Stimulated activated memory B cell treated with anti-CD40 and anti-IgM and Interleukin-4, amounts not matched to agents 10 μg/mL and 1 μg/mL and 100 μg/mL, for 72 hours (primary cell): ENCODE data around the gene KHNYN.

ENCODE experiments used
- ATAC-seq: fragments of 150-1000 bp; cut with Tn5 transposase; 2 replicates; pipeline ENCODE4 v1.10.0; 2021
- H3K27ac Mint-ChIP-seq: one replicate; pipeline ENCODE4 v1.8.0; 2022; ENCODE audit warnings: mild to moderate bottlenecking, mixed read lengths
- H3K27me3 Mint-ChIP-seq: one replicate; pipeline ENCODE4 v1.8.0; 2022; ENCODE audit warnings: mixed read lengths
- H3K36me3 Mint-ChIP-seq: one replicate; pipeline ENCODE4 v1.8.0; 2022; ENCODE audit warnings: mixed read lengths
- H3K4me1 Mint-ChIP-seq: one replicate; pipeline ENCODE4 v1.8.0; 2022; ENCODE audit warnings: mixed read lengths
- H3K4me3 Mint-ChIP-seq: one replicate; pipeline ENCODE4 v1.8.0; 2022; ENCODE audit warnings: mild to moderate bottlenecking, moderate library complexity, mixed read lengths
- H3K9me3 Mint-ChIP-seq: one replicate; pipeline ENCODE4 v1.8.0; 2022; ENCODE audit warnings: mixed read lengths

The KHNYN gene

GRCh38 chr14:24411443-24412389, 18.0 kb upstream of the KHNYN start:
- H3K4me3 Mint-ChIP-seq = no peak overlapping the region
- peak; percentile 57 for ATAC-seq
- H3K27me3 Mint-ChIP-seq = peaks cover 52% of the 10 kb centered on the region
- no peaks in the 10 kb centered on the region for H3K9me3 Mint-ChIP-seq
- no peaks in the 10 kb centered on the region for H3K36me3 Mint-ChIP-seq
- no peak overlapping the region for H3K27ac Mint-ChIP-seq
- no peaks in the 10 kb centered on the region for H3K4me1 Mint-ChIP-seq

- no peak overlapping the region for H3K27ac Mint-ChIP-seq
- no peaks in the 10 kb centered on the region for H3K36me3 Mint-ChIP-seq
- no peak for ATAC-seq
- H3K4me1 Mint-ChIP-seq = no peaks in the 10 kb centered on the region
- H3K27me3 Mint-ChIP-seq = peaks cover 48% of the 10 kb centered on the region
- no peaks in the 10 kb centered on the region for H3K9me3 Mint-ChIP-seq
- H3K4me3 Mint-ChIP-seq = no peak overlapping the region
These were observed 15.7 kb upstream of the KHNYN start for GRCh38 chr14:24414077-24414476.

- H3K27me3 Mint-ChIP-seq = peaks cover 52% of the 10 kb centered on the region
- H3K36me3 Mint-ChIP-seq = no peaks in the 10 kb centered on the region
These were observed 14.9 kb upstream of the KHNYN start for GRCh38 chr14:24414732-24415420.

GRCh38 chr14:24415421-24416253, 14.1 kb upstream of the KHNYN start:
- Mint-ChIP-seq H3K36me3 (no peaks in the 10 kb centered on the region), H3K9me3 (no peaks in the 10 kb centered on the region), H3K27me3 (peaks cover 52% of the 10 kb centered on the region), H3K27ac (no peak overlapping the region), H3K4me3 (no peak overlapping the region), H3K4me1 (no peaks in the 10 kb centered on the region)
- no peak for ATAC-seq

More at GRCh38 chr14:24414732-24415420, 14.9 kb upstream of the KHNYN start:
- Mint-ChIP-seq H3K27ac (no peak overlapping the region), H3K4me3 (no peak overlapping the region), H3K9me3 (no peaks in the 10 kb centered on the region), H3K4me1 (no peaks in the 10 kb centered on the region)
- ATAC-seq = peak; percentile 44

DNA sequence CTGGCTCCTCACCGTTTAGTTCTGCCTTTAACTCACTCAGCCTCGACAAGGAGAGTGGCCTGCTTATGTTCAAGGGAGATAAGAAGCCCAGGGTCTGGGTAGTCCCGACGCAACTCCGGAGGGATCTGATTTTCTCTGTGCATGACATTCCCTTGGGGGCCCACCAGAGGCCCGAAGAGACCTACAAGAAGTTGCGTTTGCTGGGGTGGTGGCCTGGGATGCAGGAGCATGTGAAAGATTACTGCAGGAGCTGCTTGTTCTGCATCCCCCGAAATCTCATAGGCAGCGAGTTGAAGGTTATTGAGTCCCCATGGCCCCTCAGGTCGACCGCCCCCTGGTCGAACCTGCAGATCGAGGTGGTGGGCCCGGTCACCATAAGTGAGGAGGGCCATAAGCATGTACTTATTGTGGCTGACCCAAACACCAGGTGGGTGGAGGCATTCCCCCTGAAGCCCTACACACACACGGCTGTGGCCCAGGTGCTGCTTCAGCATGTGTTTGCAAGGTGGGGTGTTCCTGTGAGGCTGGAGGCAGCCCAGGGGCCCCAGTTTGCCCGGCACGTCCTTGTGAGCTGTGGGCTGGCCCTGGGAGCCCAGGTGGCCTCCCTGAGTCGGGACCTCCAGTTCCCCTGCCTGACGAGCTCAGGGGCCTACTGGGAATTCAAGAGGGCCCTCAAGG, 13.4 kb upstream of the KHNYN start:
- Mint-ChIP-seq H3K27me3 (peaks cover 52% of the 10 kb centered on the region), H3K36me3 (no peaks in the 10 kb centered on the region), H3K9me3 (no peaks in the 10 kb centered on the region), H3K27ac (no peak overlapping the region), H3K4me1 (no peaks in the 10 kb centered on the region), H3K4me3 (no peak overlapping the region)
- no peak for ATAC-seq

DNA sequence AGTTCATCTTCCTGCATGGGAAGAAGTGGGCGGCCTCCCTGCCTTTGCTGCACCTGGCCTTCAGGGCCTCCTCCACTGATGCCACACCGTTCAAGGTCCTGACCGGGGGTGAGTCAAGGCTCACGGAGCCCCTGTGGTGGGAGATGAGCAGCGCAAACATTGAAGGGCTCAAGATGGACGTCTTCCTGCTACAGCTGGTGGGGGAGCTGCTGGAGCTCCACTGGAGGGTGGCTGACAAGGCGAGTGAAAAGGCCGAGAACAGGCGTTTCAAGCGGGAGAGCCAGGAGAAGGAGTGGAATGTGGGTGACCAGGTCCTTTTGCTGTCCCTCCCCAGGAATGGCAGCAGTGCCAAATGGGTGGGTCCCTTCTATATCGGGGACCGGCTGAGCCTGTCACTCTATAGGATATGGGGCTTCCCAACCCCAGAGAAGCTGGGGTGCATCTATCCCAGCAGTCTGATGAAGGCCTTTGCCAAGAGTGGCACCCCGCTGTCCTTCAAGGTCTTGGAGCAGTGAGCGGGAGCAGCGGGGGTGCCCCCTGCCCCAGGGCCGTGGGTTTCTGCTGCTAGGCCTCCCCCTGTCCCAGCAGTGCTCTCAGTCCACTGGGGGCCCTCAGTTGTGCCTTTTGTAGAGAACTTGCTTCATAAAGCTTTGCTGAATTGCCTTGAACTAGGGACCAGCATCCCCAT, 12.7 kb upstream of the KHNYN start:
- Mint-ChIP-seq H3K4me3 (no peak overlapping the region), H3K36me3 (no peaks in the 10 kb centered on the region), H3K27me3 (peaks cover 52% of the 10 kb centered on the region), H3K9me3 (no peaks in the 10 kb centered on the region), H3K4me1 (no peaks in the 10 kb centered on the region), H3K27ac (no peak overlapping the region)
- no peak for ATAC-seq

GRCh38 chr14:24417832-24418491, 11.8 kb upstream of the KHNYN start:
- no peak overlapping the region for H3K27ac Mint-ChIP-seq
- peaks cover 52% of the 10 kb centered on the region for H3K27me3 Mint-ChIP-seq
- H3K9me3 Mint-ChIP-seq = no peaks in the 10 kb centered on the region
- H3K36me3 Mint-ChIP-seq = no peaks in the 10 kb centered on the region
- H3K4me3 Mint-ChIP-seq = no peak overlapping the region
- H3K4me1 Mint-ChIP-seq = no peaks in the 10 kb centered on the region
- ATAC-seq = no peak

- Mint-ChIP-seq H3K4me3 (no peak overlapping the region), H3K36me3 (no peaks in the 10 kb centered on the region), H3K9me3 (no peaks in the 10 kb centered on the region), H3K27me3 (peaks cover 52% of the 10 kb centered on the region), H3K27ac (no peak overlapping the region), H3K4me1 (no peaks in the 10 kb centered on the region)
- ATAC-seq = no peak
These were observed 11.3 kb upstream of the KHNYN start for GRCh38 chr14:24418492-24418873.

DNA sequence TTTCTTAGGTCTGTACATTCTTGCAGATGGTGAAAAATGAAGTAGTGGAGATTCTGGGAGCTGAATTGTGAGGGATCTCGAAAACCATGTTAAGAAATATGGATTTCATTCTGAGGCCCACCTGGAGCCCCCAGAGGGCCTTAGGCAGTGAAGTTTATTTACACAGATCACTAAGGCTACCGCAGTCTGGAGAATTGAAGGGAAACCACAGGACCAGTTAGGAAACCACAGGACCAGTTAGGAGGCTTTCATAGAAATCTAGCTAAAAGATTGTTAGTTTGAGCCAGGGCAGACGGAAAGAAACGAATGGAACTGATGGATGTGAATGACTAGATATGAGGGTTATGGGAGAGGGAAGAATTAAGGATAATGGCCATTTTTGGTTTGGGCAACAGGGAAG, 7.5 kb upstream of the KHNYN start:
- ATAC-seq = no peak
- Mint-ChIP-seq H3K36me3 (peaks cover 5% of the 10 kb centered on the region), H3K4me1 (no peaks in the 10 kb centered on the region), H3K27ac (no peak overlapping the region), H3K27me3 (peaks cover 17% of the 10 kb centered on the region), H3K4me3 (no peak overlapping the region), H3K9me3 (no peaks in the 10 kb centered on the region)

DNA sequence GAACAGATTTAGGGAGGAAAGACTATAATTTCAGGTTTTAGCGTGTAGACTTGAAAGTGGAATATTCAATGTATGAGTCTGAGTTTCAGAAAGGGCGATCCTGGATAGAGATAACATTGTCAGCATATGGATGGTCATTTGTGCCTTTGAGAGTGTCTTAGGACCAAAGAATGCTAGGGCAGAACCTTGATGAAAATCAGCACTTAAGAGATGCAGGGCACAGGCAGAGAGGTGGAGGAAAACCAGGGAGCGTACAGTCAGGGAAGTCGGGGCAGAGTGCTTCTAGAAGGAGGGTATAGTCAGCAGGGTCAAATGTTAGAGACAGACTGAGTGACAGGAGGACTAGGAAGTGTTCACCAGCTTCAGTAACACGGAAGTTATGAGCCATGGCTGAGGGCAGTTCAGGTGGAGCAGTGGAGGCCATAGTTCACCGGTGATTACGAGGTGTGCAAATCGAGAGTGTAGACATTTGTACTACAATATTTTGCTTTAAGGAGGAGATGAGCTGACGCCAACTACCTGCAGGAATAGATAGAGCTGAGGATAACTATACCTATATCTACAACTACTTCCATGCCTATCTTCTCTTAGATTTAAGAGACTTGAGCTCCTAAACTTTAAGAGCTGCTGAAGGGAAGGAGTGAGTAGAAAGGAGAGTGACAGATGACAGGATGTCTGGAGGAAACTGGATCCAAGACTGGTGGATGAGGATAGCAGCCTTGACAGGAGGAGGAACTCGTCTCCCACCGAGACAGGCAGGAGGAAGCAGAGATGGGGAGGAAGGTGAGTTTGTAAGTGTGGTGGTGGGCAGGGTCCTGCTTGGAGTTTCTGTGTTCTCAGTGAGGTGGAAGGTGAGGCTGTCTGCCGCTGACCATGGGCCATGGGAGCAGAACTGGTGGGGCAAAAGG, 6.8 kb upstream of the KHNYN start:
- Mint-ChIP-seq H3K9me3 (no peaks in the 10 kb centered on the region), H3K27ac (no peak overlapping the region), H3K4me1 (no peaks in the 10 kb centered on the region), H3K27me3 (peaks cover 12% of the 10 kb centered on the region), H3K36me3 (peaks cover 5% of the 10 kb centered on the region), H3K4me3 (no peak overlapping the region)
- no peak for ATAC-seq

DNA sequence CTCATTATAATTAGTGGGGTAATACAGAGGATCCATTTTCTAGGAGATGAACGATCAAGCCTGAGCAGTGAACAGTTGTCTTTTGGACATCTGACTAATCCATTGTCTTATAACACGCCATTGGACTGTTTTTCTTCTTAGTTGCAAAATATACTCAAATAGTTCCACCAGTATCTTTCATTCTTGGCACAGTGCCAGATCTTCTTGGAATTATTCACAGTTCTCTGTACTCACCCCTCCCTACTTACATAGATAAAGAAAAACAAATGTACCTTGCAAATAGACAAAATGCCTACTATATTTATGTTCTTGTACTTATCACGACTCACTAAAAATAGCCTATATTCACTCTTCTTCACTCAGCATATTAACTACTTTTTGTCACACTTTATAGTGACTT, 4.0 kb upstream of the KHNYN start:
- H3K27ac Mint-ChIP-seq = no peak overlapping the region
- no peak overlapping the region for H3K4me3 Mint-ChIP-seq
- no peak for ATAC-seq
- H3K4me1 Mint-ChIP-seq = peaks cover 9% of the 10 kb centered on the region
- H3K9me3 Mint-ChIP-seq = no peaks in the 10 kb centered on the region
- H3K27me3 Mint-ChIP-seq = no peaks in the 10 kb centered on the region
- peaks cover 5% of the 10 kb centered on the region for H3K36me3 Mint-ChIP-seq

- H3K9me3 Mint-ChIP-seq = no peaks in the 10 kb centered on the region
- H3K27ac Mint-ChIP-seq = no peak overlapping the region
- H3K4me3 Mint-ChIP-seq = no peak overlapping the region
- peaks cover 14% of the 10 kb centered on the region for H3K4me1 Mint-ChIP-seq
- peaks cover 5% of the 10 kb centered on the region for H3K36me3 Mint-ChIP-seq
- no peaks in the 10 kb centered on the region for H3K27me3 Mint-ChIP-seq
- ATAC-seq = no peak
These were observed 3.4 kb upstream of the KHNYN start for GRCh38 chr14:24426150-24426911.
